Left ventricle myocardium inferior (tissue), 1 donor: ENCODE measurements around the gene PCCA. TPM values are rescaled to one million over a fixed set of nuclear protein-coding genes. Genes with fewer than 3 reads are reported as not detected.

Source experiments
- DNase-seq: peaks from one replicate; pipeline ENCODE4 v3.0.0-alpha.2; 2020
- H3K27ac ChIP-seq: fragments of 200-600 bp; replicated peaks from 2 replicates; pipeline ENCODE4 v1.8.0; 2021
- H3K27me3 ChIP-seq: fragments of 200-600 bp; 2 replicates; pipeline ENCODE4 v1.8.0; 2021; ENCODE audit warnings: low read depth
- H3K36me3 ChIP-seq: fragments of 200-600 bp; 2 replicates; pipeline ENCODE4 v1.8.0; 2021
- H3K4me1 ChIP-seq: fragments of 200-600 bp; 2 replicates; pipeline ENCODE4 v1.8.0; 2021
- H3K4me3 ChIP-seq: fragments of 200-600 bp; 2 replicates; pipeline ENCODE4 v1.8.0; 2021; ENCODE audit warnings: mild to moderate bottlenecking, moderate library complexity
- H3K9me3 ChIP-seq: fragments of 200-600 bp; replicated peaks from 2 replicates; pipeline ENCODE4 v1.8.0; 2021
- intact Hi-C: fragments of 100-400 bp; cut with micrococcal nuclease; formaldehyde crosslinking; loops from one replicate; pipeline ENCODE4 v1.11.0; 2022
- total RNA-seq: library from RNA; stranded (reverse); fragmentation: NEBNext Ultra II Directional; extraction: Animal tissue kit (Norgen Biotek cat#: 25700); gene quantifications from one replicate; pipeline ENCODE4 v1.2.1, GENCODE V29; 2021
- TF ChIP-seq, protein P1 (sequence below): fragments of 200-600 bp; IDR thresholded peaks from 2 replicates; pipeline ENCODE4 v1.8.0; 2021; ENCODE audit warnings: antibody characterized with exemption, mild to moderate bottlenecking, borderline replicate concordance
- donor health status: DM: no; HTN: yes; CAD: no; lungs with severe emphysema.

PCCA gene
- total RNA-seq, 1 donor from 2014 or later: 65.4 TPM

DNA sequence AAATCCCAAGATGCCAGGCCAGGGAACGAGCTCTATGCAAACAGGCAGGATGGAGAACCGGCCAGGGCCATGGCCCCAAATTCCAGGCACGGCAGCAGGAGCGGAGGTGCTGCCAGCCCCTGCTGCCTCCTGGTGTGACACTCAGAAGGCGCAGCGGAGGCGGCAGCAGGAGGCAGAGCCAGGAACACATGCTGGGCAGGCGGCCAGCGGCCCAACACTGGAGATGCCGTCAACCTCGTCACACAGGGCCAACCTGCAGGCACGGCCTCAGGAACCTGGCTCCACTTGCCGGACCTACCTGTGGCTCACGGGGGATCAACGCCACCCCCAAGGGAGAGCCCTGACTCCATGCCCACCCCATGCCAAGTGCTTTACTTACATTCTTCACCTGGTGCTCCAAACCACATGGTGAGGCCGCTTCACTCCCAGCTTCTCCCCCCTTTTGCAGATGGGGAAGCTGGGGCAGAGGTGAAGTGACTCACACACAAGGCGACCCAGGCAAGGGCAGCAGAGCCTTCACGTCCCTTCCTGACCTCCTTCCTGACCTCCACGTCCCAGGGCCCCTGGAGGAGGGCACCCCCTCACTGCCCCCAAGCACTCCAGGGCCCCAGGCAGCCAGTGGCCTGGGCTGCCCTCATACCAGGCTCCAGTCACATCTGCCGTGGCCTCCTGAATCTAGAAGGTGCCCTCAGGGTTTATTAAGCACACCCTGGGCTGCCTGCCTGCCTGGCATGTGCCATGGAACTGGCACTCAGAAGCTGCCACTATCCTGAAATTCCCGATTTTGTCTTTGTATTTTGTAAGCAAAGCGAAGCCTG, 456.2 kb downstream of the PCCA start:
- intact Hi-C loops: no loop called here
- Histone ChIP-seq H3K9me3 (no peaks in the 10 kb centered on the region), H3K27ac (no peak overlapping the region), H3K27me3 (no peaks in the 10 kb centered on the region), H3K4me3 (peak overlapping the region; percentile 51), H3K36me3 (no peaks in the 10 kb centered on the region), H3K4me1 (peaks cover 8% of the 10 kb centered on the region)
- TF ChIP-seq, protein P1, sequence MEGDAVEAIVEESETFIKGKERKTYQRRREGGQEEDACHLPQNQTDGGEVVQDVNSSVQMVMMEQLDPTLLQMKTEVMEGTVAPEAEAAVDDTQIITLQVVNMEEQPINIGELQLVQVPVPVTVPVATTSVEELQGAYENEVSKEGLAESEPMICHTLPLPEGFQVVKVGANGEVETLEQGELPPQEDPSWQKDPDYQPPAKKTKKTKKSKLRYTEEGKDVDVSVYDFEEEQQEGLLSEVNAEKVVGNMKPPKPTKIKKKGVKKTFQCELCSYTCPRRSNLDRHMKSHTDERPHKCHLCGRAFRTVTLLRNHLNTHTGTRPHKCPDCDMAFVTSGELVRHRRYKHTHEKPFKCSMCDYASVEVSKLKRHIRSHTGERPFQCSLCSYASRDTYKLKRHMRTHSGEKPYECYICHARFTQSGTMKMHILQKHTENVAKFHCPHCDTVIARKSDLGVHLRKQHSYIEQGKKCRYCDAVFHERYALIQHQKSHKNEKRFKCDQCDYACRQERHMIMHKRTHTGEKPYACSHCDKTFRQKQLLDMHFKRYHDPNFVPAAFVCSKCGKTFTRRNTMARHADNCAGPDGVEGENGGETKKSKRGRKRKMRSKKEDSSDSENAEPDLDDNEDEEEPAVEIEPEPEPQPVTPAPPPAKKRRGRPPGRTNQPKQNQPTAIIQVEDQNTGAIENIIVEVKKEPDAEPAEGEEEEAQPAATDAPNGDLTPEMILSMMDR: no peak
- DNase-seq: peak; percentile 46

GRCh38 chr13:100545684-100546061, 456.8 kb downstream of the PCCA start:
- H3K4me1 ChIP-seq: peaks cover 8% of the 10 kb centered on the region

GRCh38 chr13:100546713-100547405, 458.0 kb downstream of the PCCA start:
- Histone ChIP-seq H3K4me3 (no peak overlapping the region), H3K36me3 (no peaks in the 10 kb centered on the region), H3K27ac (no peak overlapping the region), H3K9me3 (no peaks in the 10 kb centered on the region), H3K27me3 (no peaks in the 10 kb centered on the region), H3K4me1 (peaks cover 8% of the 10 kb centered on the region)
- no peak for DNase-seq
- TF ChIP-seq, protein P1: no peak
- intact Hi-C loops: no loop called here

More at GRCh38 chr13:100545684-100546061, 456.8 kb downstream of the PCCA start:
- H3K36me3 ChIP-seq: no peaks in the 10 kb centered on the region
- no peaks in the 10 kb centered on the region for H3K27me3 ChIP-seq
- intact Hi-C loops: no loop called here
- TF ChIP-seq, protein P1: no peak
- H3K9me3 ChIP-seq: no peaks in the 10 kb centered on the region
- no peak for DNase-seq
- no peak overlapping the region for H3K27ac ChIP-seq
- no peak overlapping the region for H3K4me3 ChIP-seq

DNA sequence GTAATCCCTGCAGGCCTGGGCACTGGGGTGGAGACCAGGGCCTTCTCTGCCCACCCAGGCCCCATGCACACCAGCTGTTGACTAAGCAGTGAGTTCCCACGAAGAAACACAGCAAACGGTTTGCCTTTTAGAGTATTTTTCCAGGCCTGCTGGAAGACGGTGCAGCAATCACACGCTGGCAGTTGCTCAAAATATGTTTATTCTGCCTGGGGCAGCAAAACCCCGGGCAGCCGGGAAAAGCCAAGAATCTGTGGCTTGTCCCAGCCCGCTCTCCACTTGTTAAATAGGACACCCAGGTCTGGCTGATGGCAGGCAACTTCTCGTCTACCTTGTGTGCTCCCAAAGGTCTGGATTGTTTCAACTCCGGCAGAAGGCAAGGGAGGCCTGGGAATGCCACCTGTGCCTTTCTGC, 458.9 kb downstream of the PCCA start:
- no peak overlapping the region for H3K27ac ChIP-seq
- intact Hi-C loops: no loop called here

DNA sequence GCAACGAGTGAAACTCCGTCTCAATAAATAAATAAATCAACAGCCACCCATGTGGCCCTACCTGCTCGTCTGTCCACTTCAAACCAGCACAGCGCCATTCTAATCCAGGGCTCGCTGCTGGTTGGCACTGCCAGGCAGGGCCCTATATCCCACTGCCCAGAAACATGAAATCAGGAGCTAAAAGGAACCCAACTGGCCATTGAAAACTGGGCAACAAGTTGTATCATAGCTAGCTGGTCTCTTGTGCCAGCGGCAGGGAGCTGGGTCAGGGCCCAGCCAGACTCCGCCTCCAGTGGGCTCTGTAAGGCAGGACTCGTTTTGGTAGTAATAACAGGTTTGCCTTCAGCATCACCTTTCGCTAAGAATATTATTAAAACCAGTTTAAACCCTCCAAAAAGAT, 460.4 kb downstream of the PCCA start:
- Histone ChIP-seq H3K36me3 (no peaks in the 10 kb centered on the region), H3K9me3 (no peaks in the 10 kb centered on the region), H3K4me3 (no peak overlapping the region), H3K4me1 (no peaks in the 10 kb centered on the region), H3K27me3 (no peaks in the 10 kb centered on the region), H3K27ac (no peak overlapping the region)
- TF ChIP-seq, protein P1: no peak
- DNase-seq: no peak
- intact Hi-C loops: no loop called here

More for the DNA sequence above, 458.9 kb downstream of the PCCA start:
- Histone ChIP-seq H3K4me3 (no peak overlapping the region), H3K36me3 (no peaks in the 10 kb centered on the region), H3K27me3 (no peaks in the 10 kb centered on the region), H3K9me3 (no peaks in the 10 kb centered on the region), H3K4me1 (peaks cover 8% of the 10 kb centered on the region)
- TF ChIP-seq, protein P1: no peak
- no peak for DNase-seq
